Amygdala (tissue), 56 donors: ENCODE data around the gene SLIT1.

ENCODE experiments used
- DNase-seq, 56 donors: peaks; one replicate each; lab custom pipeline; 2025; lab: John Stamatoyannopoulos, UW

Gene SLIT1

DNA sequence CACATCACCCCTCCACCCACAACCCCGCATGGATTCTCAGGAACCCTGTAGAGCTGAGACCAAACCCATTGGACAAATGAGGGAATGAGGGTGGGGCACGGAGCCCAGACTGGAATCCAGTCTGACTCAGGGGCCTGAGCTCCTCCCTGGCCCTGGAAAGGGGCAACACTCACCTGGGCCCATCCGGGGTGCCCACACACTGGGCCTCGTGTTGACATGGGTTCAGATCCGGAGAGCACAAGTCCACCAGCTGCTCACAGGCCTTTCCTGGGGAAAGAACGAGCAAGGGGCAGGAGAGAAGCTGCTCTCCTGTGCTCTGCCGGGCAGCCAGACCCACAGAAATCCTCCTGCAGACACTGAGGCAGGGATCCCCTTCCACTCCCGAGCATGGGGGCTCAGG, 172.2 kb downstream of the SLIT1 start:
- DNase-seq, result no peak

DNA sequence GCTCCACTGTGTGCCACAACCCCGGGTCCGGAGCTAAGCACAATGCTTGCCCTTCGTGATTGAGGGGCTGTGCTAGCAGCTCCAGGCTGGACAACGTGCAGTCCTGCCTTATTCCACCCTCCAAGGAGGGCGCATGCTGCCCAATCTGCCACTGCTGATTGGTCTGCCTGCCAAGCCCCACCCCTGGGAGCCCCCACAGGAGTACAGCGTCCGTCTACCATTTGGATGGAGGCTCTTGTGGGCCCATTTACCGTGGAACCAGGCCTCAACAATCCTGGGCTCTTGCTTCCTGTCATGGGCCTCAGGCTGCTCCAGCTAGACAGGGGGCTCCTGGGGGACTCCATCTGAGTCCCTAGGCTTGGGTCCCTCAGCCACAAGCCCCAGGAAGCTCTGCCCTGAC, 173.3 kb downstream of the SLIT1 start:
- DNase-seq, result no peak

DNA sequence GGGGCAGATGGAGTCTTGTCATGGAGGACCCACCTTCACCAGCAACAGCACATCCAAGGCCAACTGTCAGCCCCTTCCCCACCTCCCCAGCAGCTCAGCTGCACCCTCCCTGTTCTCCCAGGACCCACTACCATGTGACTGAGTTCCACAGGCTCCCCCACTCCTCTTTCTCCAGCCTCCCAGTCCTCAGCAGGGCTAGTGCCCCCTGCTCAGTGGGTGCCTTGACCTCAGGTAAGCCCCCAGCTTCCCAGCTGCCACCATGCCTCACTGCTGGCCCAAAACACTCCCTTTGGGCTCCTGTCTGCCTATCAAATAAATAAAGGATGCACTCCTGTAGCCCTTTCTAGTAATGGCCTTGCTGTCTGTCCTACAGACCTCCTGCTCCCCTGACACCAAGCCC, 174.4 kb downstream of the SLIT1 start:
- no peak for DNase-seq

DNA sequence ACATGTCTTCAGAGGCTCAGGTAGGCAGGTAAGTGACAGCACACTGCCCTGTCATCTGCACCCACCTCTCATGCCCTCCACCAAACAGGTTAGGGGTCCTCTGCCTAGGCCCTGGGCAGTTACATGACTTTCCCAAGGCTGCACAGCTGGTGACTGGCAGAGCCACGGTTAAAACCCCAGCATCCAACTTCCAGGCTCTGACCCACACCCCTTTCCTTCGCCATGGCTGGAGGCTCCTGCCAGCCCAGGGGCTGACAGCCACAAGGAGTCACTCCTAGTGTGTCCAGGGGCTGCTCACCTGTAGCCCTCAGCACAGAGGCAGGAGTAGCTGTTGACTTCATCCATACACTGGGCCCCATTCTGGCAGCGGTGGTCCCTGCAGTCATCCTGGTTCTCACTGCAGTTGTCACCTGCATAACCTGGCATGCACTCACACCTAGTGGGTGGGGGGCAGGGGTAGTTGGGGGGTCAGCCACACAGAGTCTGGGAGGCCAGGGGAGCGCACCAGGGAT, 175.0 kb downstream of the SLIT1 start:
- no peak for DNase-seq

DNA sequence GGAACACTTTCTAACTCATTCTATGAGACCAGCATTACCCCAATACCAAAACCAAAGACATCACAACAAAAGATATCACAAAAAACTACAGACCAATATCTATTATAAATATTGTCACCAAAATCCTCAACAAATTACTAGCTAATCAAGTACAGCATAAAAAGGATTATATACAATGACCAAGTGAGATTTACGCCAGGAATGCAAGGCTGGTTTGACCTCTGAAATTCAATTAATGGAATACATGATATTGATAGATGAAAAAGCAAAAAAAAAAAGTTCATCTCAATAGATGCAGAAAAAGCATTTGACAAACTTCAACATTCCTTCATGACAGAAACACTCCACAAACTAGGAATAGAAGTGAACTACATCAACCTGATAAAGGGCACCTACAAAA, 178.3 kb downstream of the SLIT1 start:
- DNase-seq, result no peak

DNA sequence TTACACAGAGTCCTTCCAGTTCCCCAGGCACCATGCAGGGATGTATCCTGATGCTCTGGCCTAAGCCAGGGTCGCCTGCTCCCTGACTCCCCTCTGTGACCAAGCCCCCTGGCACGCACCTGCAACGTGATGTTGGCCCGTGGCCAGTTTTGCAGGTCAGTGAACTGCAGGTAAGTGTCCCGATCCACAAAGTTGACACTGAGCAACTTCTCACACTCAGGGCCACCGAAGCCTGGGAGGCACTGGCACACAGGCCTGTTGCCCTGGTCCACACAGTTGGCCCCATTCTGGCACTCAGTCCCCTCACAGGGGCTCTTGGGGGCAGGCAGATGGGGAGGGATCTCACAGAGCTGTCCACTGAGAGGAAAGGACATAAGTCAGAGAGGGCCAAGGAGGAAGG, 179.4 kb downstream of the SLIT1 start:
- DNase-seq, result no peak

DNA sequence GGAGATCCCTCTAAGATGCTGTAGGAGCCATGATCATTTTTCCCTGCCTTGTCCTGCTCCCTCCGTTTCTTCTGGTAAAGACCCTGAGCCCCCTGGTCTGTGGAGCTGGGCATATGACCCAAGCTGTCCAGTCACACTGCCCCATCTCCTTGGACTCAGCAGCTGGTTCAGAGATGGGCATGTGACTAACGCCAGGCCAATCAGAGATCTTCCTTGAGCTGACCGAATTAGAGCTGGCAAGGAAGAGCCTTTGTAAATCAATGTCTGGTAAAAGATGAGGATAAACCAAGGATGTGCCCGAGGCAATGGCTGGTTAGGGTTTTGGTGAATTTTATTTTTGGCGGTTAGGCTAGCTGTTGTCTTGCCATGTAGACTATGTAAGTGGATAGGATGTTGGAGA, 180.4 kb downstream of the SLIT1 start:
- DNase-seq, result no peak

DNA sequence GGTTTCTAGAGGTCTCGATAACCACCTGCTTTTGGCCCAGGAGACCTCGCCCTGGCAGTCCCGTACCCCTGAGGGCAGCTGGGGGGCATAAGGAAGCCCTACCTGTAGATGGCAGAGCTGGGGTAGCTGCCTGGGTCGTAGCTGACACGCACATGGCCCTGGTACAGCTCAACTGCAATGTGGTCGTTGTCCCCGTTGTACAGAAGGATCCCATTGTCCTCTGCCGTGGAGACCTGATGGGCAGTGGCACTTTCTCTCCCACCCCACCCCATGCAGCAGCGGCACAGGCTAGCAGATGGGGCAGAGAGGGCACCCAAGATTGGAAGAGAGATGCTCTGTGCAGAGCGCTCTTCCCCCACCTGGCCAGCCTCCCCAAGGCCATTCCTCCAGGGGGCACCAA, 181.2 kb downstream of the SLIT1 start:
- DNase-seq, result no peak

DNA sequence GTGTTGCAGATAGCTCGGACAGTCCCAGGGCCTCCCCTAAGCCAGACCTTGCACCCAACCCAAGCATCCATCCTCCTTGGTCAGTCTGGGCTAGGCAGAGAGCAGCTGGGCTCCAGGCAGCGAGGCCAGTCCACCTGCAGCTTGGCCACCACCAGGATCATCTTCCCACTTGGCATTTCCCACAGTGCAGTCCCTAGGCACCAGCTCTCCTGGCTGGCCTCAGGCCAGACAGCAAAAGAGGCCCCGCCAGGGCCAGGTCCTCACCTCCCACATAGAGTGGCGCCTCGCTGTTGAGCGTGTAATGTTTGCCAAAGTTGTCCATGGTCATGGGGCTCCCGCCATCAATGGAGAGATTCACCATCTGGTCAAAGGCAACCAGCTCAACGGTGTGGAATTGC, 182.0 kb downstream of the SLIT1 start:
- no peak for DNase-seq

DNA sequence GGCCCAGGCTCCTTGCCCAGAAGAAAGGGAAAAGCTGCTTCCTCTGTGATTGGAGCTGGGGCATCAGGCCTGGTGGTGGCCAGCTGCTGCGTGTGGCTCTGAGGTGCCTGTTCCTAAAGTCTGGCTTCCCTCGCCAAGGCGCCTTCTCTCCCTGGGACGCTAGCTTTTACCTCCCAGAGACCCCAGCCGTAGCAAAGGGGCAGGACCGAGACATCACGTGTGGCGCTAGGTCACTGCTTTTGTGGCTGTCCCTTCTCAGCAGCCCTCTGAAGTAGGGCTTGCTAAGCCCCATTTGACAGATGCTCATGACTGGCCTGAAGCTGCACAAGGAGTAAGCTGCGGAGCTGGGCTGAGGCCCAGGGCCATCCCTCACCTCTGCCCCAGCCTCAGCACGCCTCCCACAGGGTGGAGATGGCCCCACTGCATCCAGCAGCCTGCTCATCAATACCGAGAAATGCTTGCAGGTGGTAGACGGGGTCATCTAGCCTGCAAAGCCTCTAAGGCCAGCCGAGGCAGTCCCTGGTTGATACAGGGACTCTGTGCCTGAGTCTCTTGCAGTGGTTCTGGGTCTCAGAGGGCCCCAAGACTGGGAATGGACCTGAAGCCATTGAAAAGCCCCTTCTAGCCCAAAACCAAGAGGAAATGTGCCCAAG, 182.5 kb downstream of the SLIT1 start:
- no peak for DNase-seq

DNA sequence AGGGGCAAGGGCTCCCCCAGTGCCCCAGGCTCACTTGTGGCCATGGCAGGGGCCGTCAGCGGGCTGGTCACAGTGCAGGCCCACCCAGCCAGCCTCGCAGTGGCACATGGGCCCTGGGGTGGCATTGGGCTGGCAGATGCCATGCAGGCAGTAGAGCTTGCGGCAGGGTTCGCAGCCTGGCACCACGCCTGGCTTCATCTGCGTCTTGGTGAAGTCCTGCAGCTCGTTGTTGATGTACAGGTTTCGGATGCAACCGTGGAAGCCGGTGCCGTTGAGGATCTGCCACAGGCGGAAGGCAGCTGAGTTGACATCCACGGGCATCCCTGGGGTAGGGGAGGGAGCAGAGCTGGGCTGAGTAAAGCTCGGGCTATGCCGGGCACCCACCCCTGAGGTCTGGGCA, 183.1 kb downstream of the SLIT1 start:
- no peak for DNase-seq

DNA sequence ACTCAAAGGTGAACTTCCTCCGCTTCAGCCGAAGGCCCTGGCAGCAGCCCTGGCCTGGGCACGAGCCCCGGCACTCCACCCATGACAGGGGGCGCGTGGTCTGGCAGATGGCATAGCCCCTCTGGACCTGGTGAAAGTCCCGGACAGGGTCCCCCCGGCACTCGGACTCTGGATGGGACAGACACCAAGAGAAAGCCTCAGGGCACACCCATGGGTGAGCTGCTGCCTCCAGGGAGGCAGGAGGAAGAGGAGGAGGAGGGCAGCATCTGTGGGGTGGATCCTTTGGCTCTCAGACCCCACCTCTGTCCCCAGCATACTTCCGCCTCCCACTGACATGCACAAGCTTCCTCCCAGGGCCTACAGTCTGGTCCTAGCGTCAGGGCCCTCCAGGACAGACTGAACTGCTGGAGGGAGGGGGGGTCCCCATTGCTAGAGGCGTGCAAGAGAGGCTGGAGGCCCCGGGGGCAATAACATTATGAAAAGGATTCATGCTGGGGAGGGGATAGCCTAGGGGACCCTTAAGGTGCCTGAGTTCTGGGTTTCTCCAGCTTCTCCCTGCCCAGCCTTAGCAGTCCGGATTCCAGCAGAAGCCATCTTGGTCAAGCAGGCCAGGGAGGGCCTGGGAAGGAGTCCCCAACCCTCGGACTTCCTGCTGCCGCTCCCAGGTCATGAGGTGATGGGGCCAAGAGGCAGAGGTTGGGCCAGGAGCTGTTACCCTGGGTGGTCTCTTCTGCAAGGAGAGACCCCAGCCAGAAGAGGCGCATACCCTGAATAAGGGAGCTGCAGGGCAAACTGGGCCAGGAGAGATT, 184.4 kb downstream of the SLIT1 start:
- DNase-seq, result no peak

DNA sequence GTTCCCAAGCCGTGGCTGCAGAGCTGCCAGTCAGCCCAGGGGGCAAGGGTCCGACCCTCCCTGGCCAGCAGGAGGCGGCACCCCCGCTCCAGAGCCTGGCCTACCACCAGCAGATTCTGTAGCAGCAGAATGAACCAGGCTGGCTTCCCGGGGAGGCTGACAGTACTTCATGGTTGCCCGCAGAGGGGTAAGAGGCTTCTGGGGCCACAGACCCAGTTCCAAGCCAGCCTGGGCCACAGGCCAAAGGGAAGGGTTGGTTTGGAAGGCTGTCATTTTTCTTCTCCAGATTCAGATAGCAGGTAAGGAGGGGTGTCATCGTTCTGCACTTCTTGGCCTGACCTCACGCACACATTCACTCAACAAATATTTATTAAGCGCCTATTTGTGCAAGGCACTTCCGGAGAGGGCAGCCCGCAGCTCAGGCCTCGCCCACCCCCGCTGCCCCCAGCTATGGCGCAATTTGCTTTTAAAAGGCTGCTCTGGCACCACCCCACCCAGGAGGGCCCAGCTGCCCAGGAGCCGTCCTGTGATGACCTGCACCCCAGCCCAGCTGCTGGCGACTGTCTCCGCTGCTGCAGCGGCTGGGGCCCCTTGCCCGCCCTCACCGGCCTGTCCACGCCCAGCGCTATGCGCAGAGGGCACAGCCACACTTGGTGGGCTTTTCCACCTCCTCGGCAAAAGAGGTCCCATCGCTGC, 185.1 kb downstream of the SLIT1 start:
- no peak for DNase-seq

DNA sequence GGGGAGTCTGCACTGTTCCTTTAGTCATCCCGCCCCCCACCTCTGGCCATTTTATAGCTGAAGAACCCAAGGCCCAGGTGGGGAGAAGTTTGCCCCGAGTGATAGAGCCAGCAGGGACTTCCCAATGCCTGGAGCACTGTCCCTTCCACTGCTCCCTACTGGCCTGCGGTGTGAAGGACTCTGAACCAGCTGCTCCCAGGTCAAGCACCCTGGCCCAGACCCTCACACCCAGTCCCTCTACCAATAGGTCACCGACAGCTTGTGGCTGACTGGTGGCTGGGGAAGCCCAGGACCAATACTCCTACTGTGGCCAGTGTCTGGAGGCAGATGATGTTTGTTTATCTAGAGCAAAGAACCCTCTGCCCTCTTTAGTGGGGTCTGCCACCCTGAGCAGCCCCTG, 185.8 kb downstream of the SLIT1 start:
- no peak for DNase-seq

DNA sequence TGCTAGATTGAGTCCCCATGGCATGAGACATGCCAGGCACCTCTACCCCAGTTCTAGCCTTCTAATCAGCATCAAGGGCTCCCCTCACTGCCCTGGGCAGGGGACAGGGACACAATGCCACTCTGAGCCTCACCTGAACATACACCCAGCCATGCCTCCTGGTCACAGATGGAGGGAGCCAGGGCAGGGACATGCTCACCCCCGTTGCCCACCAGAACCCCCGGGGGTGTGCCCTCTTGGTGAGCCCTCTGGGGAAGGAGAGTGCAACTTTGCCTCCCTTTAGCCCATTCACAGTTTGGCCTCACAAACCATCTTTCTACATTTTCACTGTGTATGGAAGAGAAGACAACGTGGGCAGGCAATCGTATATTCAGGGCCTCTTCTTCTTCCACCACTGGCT, 186.4 kb downstream of the SLIT1 start:
- DNase-seq, result no peak

DNA sequence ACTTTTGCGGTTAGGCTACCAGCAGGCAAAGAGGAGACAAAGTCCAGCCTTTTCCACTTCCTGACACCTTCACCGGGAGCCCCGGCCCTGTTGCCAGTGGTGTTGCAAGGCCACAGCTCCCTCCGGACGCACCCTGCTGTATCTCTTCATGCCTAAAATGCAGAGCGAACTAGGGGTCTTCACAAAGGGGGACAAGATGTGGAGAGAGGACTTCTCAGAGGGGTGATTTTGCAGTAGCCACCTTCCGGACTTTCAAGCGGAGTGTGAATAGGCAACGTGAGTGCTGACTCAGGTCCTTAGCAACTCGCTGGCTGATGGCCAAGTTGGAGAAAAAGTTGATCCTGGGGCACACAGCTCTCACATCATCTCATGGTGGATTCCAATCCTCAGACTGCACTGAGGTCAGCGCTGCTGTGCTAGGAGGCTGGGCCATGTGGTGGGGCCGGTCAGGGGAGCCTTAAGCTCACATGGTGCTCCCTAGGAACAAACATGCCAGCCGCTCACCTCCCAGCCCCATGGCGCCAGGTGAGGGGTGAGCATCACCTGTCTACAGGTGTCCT, 187.3 kb downstream of the SLIT1 start:
- DNase-seq, result no peak

DNA sequence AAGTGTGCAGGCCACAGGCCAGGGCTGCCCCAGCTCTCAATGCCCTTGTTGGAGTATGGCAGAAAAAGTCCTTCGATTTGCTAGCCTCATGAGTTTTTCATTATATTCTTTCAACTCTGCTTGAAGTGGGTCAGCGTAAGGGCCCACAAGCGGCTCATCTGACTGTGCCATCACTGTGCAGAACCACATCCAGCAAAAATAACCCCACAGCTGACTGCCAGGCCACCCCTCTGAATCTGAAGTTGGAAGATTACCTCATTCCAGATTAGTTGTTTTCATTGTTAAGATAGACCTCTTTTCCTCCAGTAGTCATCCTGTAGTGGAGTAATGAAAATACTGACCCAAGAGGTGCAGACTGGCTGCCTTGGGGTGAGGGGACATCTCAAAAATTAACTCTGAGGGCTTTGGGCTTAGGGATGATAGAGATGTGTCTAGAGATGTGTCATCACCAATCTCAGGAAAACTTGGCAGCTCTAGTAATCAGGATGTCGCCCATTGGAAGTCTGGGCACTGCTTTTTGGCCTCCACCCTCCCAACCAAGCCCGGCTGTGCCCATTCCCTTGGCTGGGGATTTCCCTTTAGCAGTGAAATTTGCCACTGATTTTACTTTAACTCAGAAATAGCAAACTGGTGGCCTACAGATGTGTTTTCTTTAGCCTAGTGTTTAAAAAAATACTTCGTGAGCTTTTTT, 189.3 kb downstream of the SLIT1 start:
- DNase-seq, result no peak

DNA sequence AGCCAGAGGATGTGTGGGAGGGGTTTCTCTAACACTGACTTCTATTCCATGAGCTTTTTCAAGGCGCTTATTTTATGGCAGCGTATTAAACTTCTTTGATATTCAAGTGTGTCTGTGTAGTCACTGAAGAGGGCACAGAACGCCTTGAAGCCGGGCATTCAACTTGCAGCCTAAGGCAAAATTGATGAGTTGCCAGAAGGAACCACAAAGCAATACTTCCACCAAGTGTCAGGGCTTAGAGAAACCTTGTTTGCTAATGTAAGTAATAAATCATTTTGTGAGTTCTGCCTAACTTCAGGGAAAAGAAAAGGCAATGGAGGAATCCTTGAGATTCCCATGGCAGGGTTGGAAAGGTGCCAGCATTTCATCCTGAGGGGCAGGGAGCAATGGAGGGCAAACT, 189.9 kb downstream of the SLIT1 start:
- DNase-seq, result peak in 2 of 56 donors; percentile 23 to 28

DNA sequence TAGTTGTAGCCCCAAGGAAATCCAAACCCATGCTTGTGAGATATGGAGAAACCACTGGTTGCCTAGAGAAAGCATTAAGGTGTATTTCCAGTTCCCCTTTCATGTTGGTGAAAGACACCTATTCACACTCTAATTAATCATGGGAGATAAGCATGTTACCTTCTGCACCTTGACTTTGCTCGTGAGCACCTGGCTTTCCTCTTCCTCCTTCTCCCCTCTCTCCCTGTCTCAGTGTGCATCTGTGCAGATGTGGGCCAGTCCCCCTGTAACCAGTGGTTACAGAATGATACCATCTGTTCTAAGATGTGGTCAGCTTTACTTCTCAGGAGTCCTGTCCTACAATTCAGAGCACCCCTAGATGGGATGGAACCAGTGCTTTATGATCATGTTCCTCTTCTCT, 193.0 kb downstream of the SLIT1 start:
- DNase-seq, result no peak

DNA sequence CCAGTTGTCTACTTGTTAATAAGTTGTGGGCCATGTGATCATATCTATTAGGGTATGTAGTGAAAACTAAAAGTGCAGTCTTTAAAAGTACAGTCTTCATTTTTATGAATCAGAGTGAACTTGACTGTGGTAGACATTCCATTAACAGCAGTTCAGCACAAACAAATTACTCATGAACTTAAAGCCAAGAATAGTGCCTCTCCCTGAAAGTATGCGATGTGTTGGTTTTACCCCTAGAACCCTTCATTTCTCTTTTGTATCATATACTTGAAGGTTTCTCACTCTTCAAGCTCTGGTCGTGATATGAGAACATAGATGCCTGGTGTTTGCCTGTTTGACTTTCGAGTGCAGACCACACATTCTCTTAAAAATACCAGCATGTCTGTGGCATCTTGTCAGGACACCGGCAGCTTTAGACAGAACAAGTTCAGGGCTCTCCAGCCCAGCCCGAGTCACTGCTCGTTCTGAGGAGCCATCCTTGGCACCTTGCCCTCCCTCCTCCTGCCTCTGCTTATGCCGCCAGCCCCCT, 194.4 kb downstream of the SLIT1 start:
- peak in 1 of 56 donors; percentile 2 for DNase-seq
